Spleen (tissue), 11 donors: ENCODE data around the gene KATNAL1. TPM values are rescaled to one million over a fixed set of nuclear protein-coding genes. Genes with fewer than 3 reads are reported as not detected.

Experiments
- DNase-seq: peaks from one replicate; pipeline ENCODE4 v3.0.0-alpha.2; 2020
- H3K27ac ChIP-seq, 8 donors: fragments of 200-600 bp; sonication (generic) in 7 of 8; 1 replicate in 4 of 8; 2 replicates in 4 of 8; pipeline versions ENCODE4 v1.5.0 to v1.8.0; 2016 to 2021; ENCODE audit warnings: inconsistent platforms in 4 of 8, mild to moderate bottlenecking in 4 of 8, moderate library complexity in 1 of 8
- H3K27me3 ChIP-seq, 7 donors: fragments of 200-600 bp; sonication (generic) in 6 of 7; replicated peaks in 1 of 7; 1 replicate in 4 of 7; 2 replicates in 3 of 7; pipeline versions ENCODE4 v1.5.0 to v1.8.0; 2016 to 2021; ENCODE audit warnings: inconsistent platforms in 3 of 7, mild to moderate bottlenecking in 1 of 7
- H3K36me3 ChIP-seq, 6 donors: fragments of 200-600 bp; sonication (generic) in 5 of 6; 1 replicate in 4 of 6; 2 replicates in 2 of 6; pipeline versions ENCODE4 v1.5.0 to v1.8.0; 2016 to 2021; ENCODE audit warnings: inconsistent platforms in 2 of 6
- H3K4me1 ChIP-seq, 6 donors: fragments of 200-600 bp; sonication (generic) in 5 of 6; 1 replicate in 3 of 6; 2 replicates in 3 of 6; pipeline versions ENCODE4 v1.5.0 to v1.8.0; 2016 to 2021; ENCODE audit warnings: inconsistent platforms in 3 of 6
- H3K4me3 ChIP-seq, 8 donors: fragments of 200-600 bp; sonication (generic) in 7 of 8; 1 replicate in 4 of 8; 2 replicates in 4 of 8; pipeline versions ENCODE4 v1.5.0 to v1.8.0; 2016 to 2021; ENCODE audit warnings: inconsistent platforms in 4 of 8, mild to moderate bottlenecking in 4 of 8, moderate library complexity in 2 of 8
- H3K9me3 ChIP-seq, 8 donors: fragments of 200-600 bp; sonication (generic) in 7 of 8; 1 replicate in 4 of 8; 2 replicates in 4 of 8; pipeline versions ENCODE4 v1.5.0 to v1.8.0; 2016 to 2021; ENCODE audit warnings: inconsistent platforms in 4 of 8
- POLR2A ChIP-seq, 3 donors: fragments of 450-650 bp; IDR thresholded peaks; one replicate each; pipeline ENCODE4 v1.5.1; 2017; ENCODE audit warnings: antibody characterized with exemption in 3 of 3, mild to moderate bottlenecking in 1 of 3
- POLR2AphosphoS5 ChIP-seq, 3 donors: sonication (generic); formaldehyde crosslinking; IDR thresholded peaks; one replicate each; pipeline ENCODE4 v1.5.1; 2017; ENCODE audit warnings: antibody characterized with exemption in 3 of 3
- WGBS, 5 donors: extraction: QIAGEN DNeasy Blood & Tissue Kit in 3 of 5; methylation state at CpG; one replicate each; pipeline versions ENCODE4 v1.1.5 to v1.1.7; 2013 to 2018; 5-methylcytosine and 5-hydroxymethylcytosine counted together
- intact Hi-C: fragments of 100-400 bp; cut with DNase I; formaldehyde crosslinking; loops from one replicate; pipeline ENCODE4 v1.15.0; 2023; ENCODE audit warnings: low total_unique reads
- polyA plus RNA-seq, 3 donors: library from polyadenylated mRNA; stranded (reverse); fragments of 200-250 nt; gene quantifications; one replicate each; pipeline ENCODE4 v1.2.1, GENCODE V29; 2013
- total RNA-seq, 7 donors: library from RNA; depleted of rRNA in 3 of 7; stranded (reverse); fragments of >200 nt in 3 of 7; fragmentation: NEBNext Ultra II Directional in 4 of 7; extraction: Animal tissue kit (Norgen Biotek cat#: 25700) in 4 of 7; gene quantifications; one replicate each; pipeline versions ENCODE4 v1.1.0 to v1.2.1, GENCODE V29; 2016 to 2021
- TF ChIP-seq, protein P1 (sequence below), 11 experiments: fragments of 200-600 bp in 7 of 11; fragments of 450-650 bp in 4 of 11; sonication (generic) in 4 of 11; IDR thresholded peaks in 8 of 11; conservative IDR thresholded peaks in 3 of 11; 1 replicate in 7 of 11; 2 replicates in 4 of 11; pipeline versions ENCODE4 v1.4.0 to v1.8.0; 2016 to 2021; ENCODE audit warnings: antibody characterized with exemption in 11 of 11, inconsistent platforms in 4 of 11, mild to moderate bottlenecking in 1 of 11
- donor health status: healthy with polysubstance abuse.
- donor health status: DM: no; HTN: no; CAD: no; lungs with moderate emphysema.
- donor health status: DM: no; HTN: no; CAD: no.
- donor health status: Bipolar disorder and iron deficiency.
- donor health status: healthy.
- donor health status: DM: no; HTN: no; CAD: no.
- donor health status: DM: yes; HTN: yes; CAD: no.

The KATNAL1 gene
- total and polyA plus RNA-seq, 10 donors: 0.78 to 17.6 (median 9.5) TPM

DNA sequence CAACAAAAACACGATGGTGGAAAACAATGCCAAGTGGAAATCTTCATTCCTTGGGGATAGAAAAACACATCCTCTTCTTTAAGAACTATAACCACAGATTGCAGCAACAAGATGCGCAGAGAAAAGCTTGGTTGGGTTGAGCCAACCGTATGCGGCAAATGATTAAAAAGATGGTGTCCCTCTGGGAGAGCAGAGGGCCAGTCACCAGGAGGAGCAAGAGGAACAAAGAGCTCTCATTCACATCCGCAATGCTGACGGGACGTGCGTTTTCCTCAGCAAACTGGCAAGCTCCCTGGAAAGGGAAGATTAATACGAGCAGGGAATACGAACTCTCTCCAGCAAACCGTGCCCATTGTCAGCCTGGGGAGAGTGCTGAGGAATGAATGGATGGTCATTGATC, 141.6 kb downstream of the KATNAL1 start:
- Histone ChIP-seq H3K9me3 (no peaks in the 10 kb centered on the region), H3K36me3 (no peaks in the 10 kb centered on the region), H3K4me1 (peaks cover 0 to 4% (median 0%) of the 10 kb centered on the region in 6 donors), H3K27ac (no peak overlapping the region), H3K4me3 (no peak overlapping the region), H3K27me3 (no peaks in the 10 kb centered on the region)
- intact Hi-C loops: no loop called here
- DNase-seq: no peak
- no peak for TF ChIP-seq POLR2A (IDR thresholded peaks at IDR 0.05)
- no peak for TF ChIP-seq POLR2AphosphoS5 (IDR thresholded peaks at IDR 0.05)
- TF ChIP-seq, protein P1, sequence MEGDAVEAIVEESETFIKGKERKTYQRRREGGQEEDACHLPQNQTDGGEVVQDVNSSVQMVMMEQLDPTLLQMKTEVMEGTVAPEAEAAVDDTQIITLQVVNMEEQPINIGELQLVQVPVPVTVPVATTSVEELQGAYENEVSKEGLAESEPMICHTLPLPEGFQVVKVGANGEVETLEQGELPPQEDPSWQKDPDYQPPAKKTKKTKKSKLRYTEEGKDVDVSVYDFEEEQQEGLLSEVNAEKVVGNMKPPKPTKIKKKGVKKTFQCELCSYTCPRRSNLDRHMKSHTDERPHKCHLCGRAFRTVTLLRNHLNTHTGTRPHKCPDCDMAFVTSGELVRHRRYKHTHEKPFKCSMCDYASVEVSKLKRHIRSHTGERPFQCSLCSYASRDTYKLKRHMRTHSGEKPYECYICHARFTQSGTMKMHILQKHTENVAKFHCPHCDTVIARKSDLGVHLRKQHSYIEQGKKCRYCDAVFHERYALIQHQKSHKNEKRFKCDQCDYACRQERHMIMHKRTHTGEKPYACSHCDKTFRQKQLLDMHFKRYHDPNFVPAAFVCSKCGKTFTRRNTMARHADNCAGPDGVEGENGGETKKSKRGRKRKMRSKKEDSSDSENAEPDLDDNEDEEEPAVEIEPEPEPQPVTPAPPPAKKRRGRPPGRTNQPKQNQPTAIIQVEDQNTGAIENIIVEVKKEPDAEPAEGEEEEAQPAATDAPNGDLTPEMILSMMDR (IDR thresholded peaks at IDR 0.05 in 8 of 11, conservative IDR thresholded peaks at IDR 0.05 in 3 of 11): no peak
- WGBS, 5 donors: 75 to 85% (median 81%) methylated on average over 11 of the region's 11 CpGs

GRCh38 chr13:30165071-30165470, 142.3 kb downstream of the KATNAL1 start:
- Histone ChIP-seq H3K27ac (no peak overlapping the region), H3K36me3 (no peaks in the 10 kb centered on the region), H3K9me3 (no peaks in the 10 kb centered on the region), H3K4me1 (peaks cover 0 to 4% (median 0%) of the 10 kb centered on the region in 6 donors), H3K27me3 (no peaks in the 10 kb centered on the region), H3K4me3 (no peak overlapping the region)
- TF ChIP-seq, protein P1 (IDR thresholded peaks at IDR 0.05 in 8 of 11, conservative IDR thresholded peaks at IDR 0.05 in 3 of 11): no peak
- TF ChIP-seq POLR2AphosphoS5 (IDR thresholded peaks at IDR 0.05) (no peak), POLR2A (IDR thresholded peaks at IDR 0.05) (no peak)
- intact Hi-C loops: no loop called here
- 79 to 94% (median 90%) methylated on average over 2 of the region's 2 CpGs for WGBS, 5 donors
- no peak for DNase-seq

GRCh38 chr13:30164146-30164545, 143.2 kb downstream of the KATNAL1 start:
- Histone ChIP-seq H3K27me3 (no peaks in the 10 kb centered on the region), H3K4me1 (peaks cover 0 to 4% (median 0%) of the 10 kb centered on the region in 6 donors), H3K36me3 (no peaks in the 10 kb centered on the region), H3K4me3 (no peak overlapping the region), H3K27ac (no peak overlapping the region), H3K9me3 (no peaks in the 10 kb centered on the region)
- intact Hi-C loops: no loop called here
- no peak for DNase-seq
- TF ChIP-seq, protein P1 (IDR thresholded peaks at IDR 0.05 in 8 of 11, conservative IDR thresholded peaks at IDR 0.05 in 3 of 11): no peak
- no peak for TF ChIP-seq POLR2AphosphoS5 (IDR thresholded peaks at IDR 0.05)
- TF ChIP-seq POLR2A (IDR thresholded peaks at IDR 0.05): no peak
- WGBS, 5 donors: 23 to 54% (median 24%) methylated on average over 9 of the region's 9 CpGs

DNA sequence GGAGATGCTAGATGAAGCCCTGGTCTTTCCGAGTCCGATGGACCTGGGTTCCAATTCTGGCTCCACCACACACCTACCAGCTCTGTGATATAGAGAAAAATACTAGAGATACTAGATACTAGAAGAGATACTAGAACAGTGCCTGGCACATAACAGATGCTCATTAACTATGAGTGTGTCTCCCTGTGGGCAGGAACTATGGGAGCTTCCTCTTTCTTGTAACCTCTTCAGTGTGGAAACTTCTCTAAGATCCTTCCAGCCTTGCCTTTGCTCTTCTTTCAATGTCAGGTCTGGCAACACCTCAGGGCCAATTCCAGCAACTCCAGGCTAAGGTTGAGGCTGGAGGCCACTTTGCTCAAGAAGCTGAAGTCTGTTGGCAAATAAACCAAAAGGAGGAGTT, 143.9 kb downstream of the KATNAL1 start:
- WGBS, 5 donors: 96 to 100% (median 98%) methylated on average over 2 of the region's 2 CpGs

More for the DNA sequence above, 143.9 kb downstream of the KATNAL1 start:
- Histone ChIP-seq H3K9me3 (no peaks in the 10 kb centered on the region), H3K36me3 (no peaks in the 10 kb centered on the region), H3K4me3 (no peak overlapping the region), H3K27me3 (no peaks in the 10 kb centered on the region), H3K4me1 (peaks cover 0 to 4% (median 0%) of the 10 kb centered on the region in 6 donors), H3K27ac (no peak overlapping the region)
- intact Hi-C loops: no loop called here
- TF ChIP-seq, protein P1 (IDR thresholded peaks at IDR 0.05 in 8 of 11, conservative IDR thresholded peaks at IDR 0.05 in 3 of 11): no peak
- no peak for TF ChIP-seq POLR2AphosphoS5 (IDR thresholded peaks at IDR 0.05)
- TF ChIP-seq POLR2A (IDR thresholded peaks at IDR 0.05): no peak
- no peak for DNase-seq
